Measurements from ENCODE around the gene CDKAL1. TPM values are rescaled to one million over a fixed set of nuclear protein-coding genes. Genes with fewer than 3 reads are reported as not detected.

CDKAL1 gene
- total RNA-seq, 1 experiment from 2014 or later: 11.8 TPM

GRCh38 chr6:20660534-20660933, 126.3 kb downstream of the CDKAL1 start:
- Mint-ChIP-seq H3K4me1 (ENCODE audit: insufficient read depth, unreplicated experiment) (peaks cover 20% of the 10 kb centered on the region), H3K9me3 (ENCODE audit: unreplicated experiment) (no peaks in the 10 kb centered on the region), H3K36me3 (ENCODE audit: insufficient read depth, unreplicated experiment) (peaks cover under 1% of the 10 kb centered on the region), H3K27ac (ENCODE audit: low read depth, unreplicated experiment) (no peak overlapping the region), H3K27me3 (ENCODE audit: insufficient read depth, unreplicated experiment) (no peaks in the 10 kb centered on the region), H3K4me3 (ENCODE audit: unreplicated experiment) (no peak overlapping the region)
- ChIA-PET CTCF (no interaction called here), POLR2A (interaction anchor here (1.2 kb wide), 1 partner anchor 20 kb away, joined by 3 read pairs; no protein-coding TSS in a partner anchor)
- no TSS peak for BruUV-seq (replicated peaks)
- DNase-seq (ENCODE audit: unreplicated experiment): no peak
- TF ChIP-seq, protein P1, sequence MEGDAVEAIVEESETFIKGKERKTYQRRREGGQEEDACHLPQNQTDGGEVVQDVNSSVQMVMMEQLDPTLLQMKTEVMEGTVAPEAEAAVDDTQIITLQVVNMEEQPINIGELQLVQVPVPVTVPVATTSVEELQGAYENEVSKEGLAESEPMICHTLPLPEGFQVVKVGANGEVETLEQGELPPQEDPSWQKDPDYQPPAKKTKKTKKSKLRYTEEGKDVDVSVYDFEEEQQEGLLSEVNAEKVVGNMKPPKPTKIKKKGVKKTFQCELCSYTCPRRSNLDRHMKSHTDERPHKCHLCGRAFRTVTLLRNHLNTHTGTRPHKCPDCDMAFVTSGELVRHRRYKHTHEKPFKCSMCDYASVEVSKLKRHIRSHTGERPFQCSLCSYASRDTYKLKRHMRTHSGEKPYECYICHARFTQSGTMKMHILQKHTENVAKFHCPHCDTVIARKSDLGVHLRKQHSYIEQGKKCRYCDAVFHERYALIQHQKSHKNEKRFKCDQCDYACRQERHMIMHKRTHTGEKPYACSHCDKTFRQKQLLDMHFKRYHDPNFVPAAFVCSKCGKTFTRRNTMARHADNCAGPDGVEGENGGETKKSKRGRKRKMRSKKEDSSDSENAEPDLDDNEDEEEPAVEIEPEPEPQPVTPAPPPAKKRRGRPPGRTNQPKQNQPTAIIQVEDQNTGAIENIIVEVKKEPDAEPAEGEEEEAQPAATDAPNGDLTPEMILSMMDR (IDR thresholded peaks at IDR 0.05; ENCODE audit: unreplicated experiment): no peak
- intact Hi-C loops (cut with micrococcal nuclease): no loop called here

GRCh38 chr6:20661721-20662120, 127.5 kb downstream of the CDKAL1 start:
- TF ChIP-seq, protein P1 (IDR thresholded peaks at IDR 0.05; ENCODE audit: unreplicated experiment): no peak
- H3K4me3 Mint-ChIP-seq (ENCODE audit: unreplicated experiment): no peak overlapping the region
- H3K36me3 Mint-ChIP-seq (ENCODE audit: insufficient read depth, unreplicated experiment): peaks cover 6% of the 10 kb centered on the region
- intact Hi-C loops (cut with micrococcal nuclease): no loop called here
- peaks cover 20% of the 10 kb centered on the region for H3K4me1 Mint-ChIP-seq (ENCODE audit: insufficient read depth, unreplicated experiment)
- no TSS peak for BruUV-seq (replicated peaks)
- DNase-seq (ENCODE audit: unreplicated experiment): peak; percentile 80
- ChIA-PET POLR2A (interaction anchor here (0.7 to 1.2 kb wide), 2 partner anchors 21 to 142 kb away, joined by 3 read pairs; no protein-coding TSS in a partner anchor), CTCF (no interaction called here)
- H3K9me3 Mint-ChIP-seq (ENCODE audit: unreplicated experiment): no peaks in the 10 kb centered on the region
- H3K27ac Mint-ChIP-seq (ENCODE audit: low read depth, unreplicated experiment): no peak overlapping the region
- H3K27me3 Mint-ChIP-seq (ENCODE audit: insufficient read depth, unreplicated experiment): no peaks in the 10 kb centered on the region

DNA sequence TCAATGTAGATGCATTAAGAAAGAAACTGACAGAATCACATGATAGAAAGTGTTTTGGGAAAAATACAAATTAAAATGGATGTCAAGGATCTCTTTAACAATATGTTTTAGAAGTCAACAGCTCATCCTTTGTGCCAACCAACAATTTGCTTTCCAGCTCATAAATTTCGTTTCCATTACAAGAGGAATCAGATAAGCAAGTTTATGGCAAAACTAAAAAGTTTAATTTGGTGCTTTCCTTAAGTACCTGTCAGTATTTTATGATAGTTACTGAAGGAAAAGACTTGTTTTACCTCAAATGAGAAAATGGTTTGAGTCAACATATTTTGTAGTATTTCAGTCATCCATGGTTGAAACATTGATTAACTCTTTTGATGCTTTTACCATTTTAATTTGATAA, 130.0 kb downstream of the CDKAL1 start:
- Mint-ChIP-seq H3K4me1 (ENCODE audit: insufficient read depth, unreplicated experiment) (peaks cover 20% of the 10 kb centered on the region), H3K27me3 (ENCODE audit: insufficient read depth, unreplicated experiment) (no peaks in the 10 kb centered on the region), H3K4me3 (ENCODE audit: unreplicated experiment) (no peak overlapping the region), H3K9me3 (ENCODE audit: unreplicated experiment) (no peaks in the 10 kb centered on the region), H3K36me3 (ENCODE audit: insufficient read depth, unreplicated experiment) (peaks cover 6% of the 10 kb centered on the region), H3K27ac (ENCODE audit: low read depth, unreplicated experiment) (no peak overlapping the region)
- DNase-seq (ENCODE audit: unreplicated experiment): no peak
- intact Hi-C loops (cut with micrococcal nuclease): no loop called here
- TF ChIP-seq, protein P1 (IDR thresholded peaks at IDR 0.05; ENCODE audit: unreplicated experiment): no peak
- CTCF ChIA-PET: no interaction called here
- BruUV-seq (replicated peaks): no TSS peak
- POLR2A ChIA-PET: interaction anchor here (0.6 kb wide), 1 partner anchor 147 kb away, joined by 4 read pairs; no protein-coding TSS in a partner anchor

- Mint-ChIP-seq H3K27me3 (ENCODE audit: insufficient read depth, unreplicated experiment) (no peaks in the 10 kb centered on the region), H3K27ac (ENCODE audit: low read depth, unreplicated experiment) (no peak overlapping the region), H3K4me1 (ENCODE audit: insufficient read depth, unreplicated experiment) (peaks cover 20% of the 10 kb centered on the region), H3K36me3 (ENCODE audit: insufficient read depth, unreplicated experiment) (peaks cover 6% of the 10 kb centered on the region), H3K9me3 (ENCODE audit: unreplicated experiment) (no peaks in the 10 kb centered on the region), H3K4me3 (ENCODE audit: unreplicated experiment) (no peak overlapping the region)
- no peak for DNase-seq (ENCODE audit: unreplicated experiment)
- intact Hi-C loops (cut with micrococcal nuclease): no loop called here
- TF ChIP-seq, protein P1 (IDR thresholded peaks at IDR 0.05; ENCODE audit: unreplicated experiment): no peak
- CTCF ChIA-PET: interaction anchor here (1.2 kb wide), 1 partner anchor 109 kb away, joined by 3 read pairs; no protein-coding TSS in a partner anchor
- no TSS peak for BruUV-seq (replicated peaks)
- POLR2A ChIA-PET: interaction anchor here (0.6 to 1.0 kb wide), 2 partner anchors 15 to 928 kb away, joined by 3 read pairs; partner anchors contain the start of gene SOX4
These were observed 131.0 kb downstream of the CDKAL1 start for GRCh38 chr6:20665290-20665689.
